ENCODE data around the gene SH3D19.
"Not testable (repeated sequence)": the region's sequence is repeated elsewhere in the genome, so short reads cannot be mapped to it uniquely, and the experiment has no call there.

SH3D19 gene

DNA sequence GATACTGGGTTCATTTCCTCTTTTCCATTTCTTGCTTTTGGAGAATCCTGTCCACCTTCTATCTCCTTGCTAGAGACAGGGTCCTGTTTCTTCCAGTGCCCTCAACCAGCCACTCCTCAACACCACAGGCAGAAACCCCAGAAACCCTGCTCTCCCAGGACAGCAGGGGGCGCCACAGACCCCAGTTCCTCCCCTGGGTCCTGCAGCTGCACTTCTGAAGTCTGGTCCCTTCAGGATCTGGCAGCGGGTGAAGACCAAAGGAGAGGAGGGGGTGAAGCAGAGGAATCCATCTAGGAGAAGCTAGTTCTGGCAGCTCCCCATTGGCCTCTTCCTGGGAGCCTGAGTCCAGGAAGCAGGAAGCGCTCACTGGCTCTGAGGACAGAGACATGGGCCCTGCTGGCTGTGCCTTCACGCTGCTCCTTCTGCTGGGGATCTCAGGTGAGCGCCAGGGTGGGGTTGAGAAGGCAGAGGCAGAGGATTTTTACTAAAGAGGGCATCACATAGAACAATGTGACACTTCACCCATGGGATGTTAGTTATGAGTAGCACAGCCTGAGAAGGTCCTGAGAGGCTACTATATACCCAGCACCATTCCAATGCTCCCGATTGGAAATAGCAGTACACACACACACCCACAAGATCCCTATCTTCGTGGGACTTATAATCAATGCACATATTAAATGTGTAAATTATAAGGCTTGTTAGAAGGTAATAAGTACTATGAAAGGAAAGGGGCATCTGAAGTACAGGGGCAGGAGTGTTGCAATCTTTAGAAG is 48.4 kb downstream of the SH3D19 start, which contains the start of gene PRSS48:
TSS of gene PRSS48 (plus strand) at position 375 of the 776 bp plus-strand sequence. CDS start at position 387, 12 bp downstream.
- DNase-seq (ENCODE audit: low read depth in 2 of 2), result peak; percentile 48 to 62

DNA sequence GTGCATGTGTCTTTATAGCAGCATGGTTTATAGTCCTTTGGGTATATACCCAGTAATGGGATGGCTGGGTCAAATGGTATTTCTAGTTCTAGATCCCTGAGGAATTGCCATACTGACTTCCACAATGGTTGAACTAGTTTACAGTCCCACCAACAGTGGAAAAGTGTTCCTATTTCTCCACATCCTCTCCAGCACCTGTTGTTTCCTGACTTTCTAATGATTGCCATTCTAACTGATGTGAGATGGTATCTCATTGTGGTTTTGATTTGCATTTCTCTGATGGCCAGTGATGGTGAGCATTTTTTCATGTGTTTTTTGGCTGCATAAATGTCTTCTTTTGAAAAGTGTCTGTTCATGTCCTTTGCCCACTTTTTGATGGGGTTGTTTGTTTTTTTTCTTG is 56.5 kb downstream of the SH3D19 start:
- not testable (repeated sequence) for DNase-seq (ENCODE audit: low read depth in 2 of 2)

DNA sequence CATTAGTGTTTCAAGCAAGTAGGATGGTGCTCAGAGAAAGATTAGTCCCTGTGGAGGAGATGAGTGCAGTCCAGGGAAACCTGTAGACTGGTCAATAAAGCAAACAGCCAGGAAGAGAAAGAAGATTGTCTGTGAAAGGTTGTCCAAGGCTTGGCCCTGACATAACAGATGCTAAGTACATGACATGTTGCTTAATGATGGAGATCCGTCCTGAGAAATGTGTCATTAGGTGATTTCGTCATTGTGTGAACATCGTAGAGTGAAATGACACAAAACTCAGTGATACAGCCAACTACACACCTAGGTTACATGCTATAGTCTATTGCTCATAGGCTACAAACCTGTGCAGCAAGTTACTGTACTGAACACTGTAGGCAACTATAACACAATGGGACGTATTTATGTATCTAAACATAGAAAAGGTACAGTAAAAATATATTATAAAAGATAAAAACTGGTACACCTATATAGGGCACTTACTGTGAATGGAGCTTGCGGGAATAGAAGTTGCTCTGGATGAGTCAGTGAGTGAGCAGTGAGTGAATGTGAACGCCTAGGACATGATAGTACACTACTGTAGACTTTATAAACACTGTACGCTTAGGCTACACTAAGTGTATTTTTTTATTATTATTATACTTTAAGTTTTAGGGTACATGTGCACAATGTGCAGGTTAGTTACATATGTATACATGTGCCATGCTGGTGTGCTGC is 57.4 kb downstream of the SH3D19 start:
- no peak for DNase-seq (ENCODE audit: low read depth in 2 of 2)

- no peak for DNase-seq (ENCODE audit: low read depth in 2 of 2)
Measured at GRCh38 chr4:151267104-151267503, 58.3 kb downstream of the SH3D19 start.

DNA sequence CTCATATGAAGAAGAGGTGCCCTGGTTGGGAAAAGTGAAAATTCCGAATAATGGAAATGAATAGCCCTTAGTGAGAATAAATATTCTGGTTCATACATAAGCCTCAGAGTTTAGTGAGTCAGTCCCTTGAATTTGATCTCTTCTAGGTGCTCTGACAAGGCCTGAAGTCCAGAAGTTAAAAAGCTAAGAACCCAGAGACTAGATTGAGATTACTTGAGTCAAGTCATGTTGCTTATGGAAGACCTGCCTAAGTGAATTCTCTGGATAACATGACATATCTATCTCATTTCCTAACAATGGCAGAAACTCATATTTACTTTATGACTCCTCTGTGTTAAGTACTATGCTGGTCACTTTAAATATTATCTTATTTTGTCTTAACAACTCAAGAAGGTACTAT is 58.9 kb downstream of the SH3D19 start:
- DNase-seq (ENCODE audit: low read depth in 2 of 2), result no peak

GRCh38 chr4:151263455-151263854 is 62.0 kb downstream of the SH3D19 start:
- no peak for DNase-seq (ENCODE audit: low read depth in 2 of 2)

GRCh38 chr4:151260526-151260925 is 64.9 kb downstream of the SH3D19 start:
- no peak for DNase-seq (ENCODE audit: low read depth in 2 of 2)

DNA sequence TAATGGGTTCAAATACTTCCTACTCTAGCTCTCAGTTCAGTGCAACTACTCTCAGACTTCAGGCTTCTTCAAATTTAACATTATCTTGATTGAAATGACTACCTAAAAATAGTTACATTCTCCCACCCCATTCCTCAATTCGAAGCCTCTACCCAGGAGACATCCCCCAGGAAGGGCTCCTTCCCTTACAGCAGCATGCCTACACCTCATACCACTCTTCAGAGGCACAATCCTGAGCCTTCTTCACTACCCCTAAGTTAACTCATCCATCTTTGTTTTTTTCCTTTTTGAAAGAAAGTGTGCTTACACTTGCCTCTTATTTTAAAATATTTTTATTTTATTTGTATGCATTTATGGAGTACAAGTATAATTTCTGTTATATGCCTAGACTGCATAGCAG is 65.7 kb downstream of the SH3D19 start:
- DNase-seq (ENCODE audit: low read depth in 2 of 2), result no peak

GRCh38 chr4:151257704-151258103 is 67.7 kb downstream of the SH3D19 start:
- no peak for DNase-seq (ENCODE audit: low read depth in 2 of 2)

GRCh38 chr4:151256134-151256533 is 69.3 kb downstream of the SH3D19 start:
- no peak for DNase-seq (ENCODE audit: low read depth in 2 of 2)

GRCh38 chr4:151255680-151256079 is 69.7 kb downstream of the SH3D19 start:
- not testable (repeated sequence) for DNase-seq (ENCODE audit: low read depth in 2 of 2)

GRCh38 chr4:151255226-151255625 is 70.2 kb downstream of the SH3D19 start:
- not testable (repeated sequence) for DNase-seq (ENCODE audit: low read depth in 2 of 2)

- DNase-seq (ENCODE audit: low read depth in 2 of 2), result no peak
Measured at GRCh38 chr4:151251603-151252304, 73.7 kb downstream of the SH3D19 start.

DNA sequence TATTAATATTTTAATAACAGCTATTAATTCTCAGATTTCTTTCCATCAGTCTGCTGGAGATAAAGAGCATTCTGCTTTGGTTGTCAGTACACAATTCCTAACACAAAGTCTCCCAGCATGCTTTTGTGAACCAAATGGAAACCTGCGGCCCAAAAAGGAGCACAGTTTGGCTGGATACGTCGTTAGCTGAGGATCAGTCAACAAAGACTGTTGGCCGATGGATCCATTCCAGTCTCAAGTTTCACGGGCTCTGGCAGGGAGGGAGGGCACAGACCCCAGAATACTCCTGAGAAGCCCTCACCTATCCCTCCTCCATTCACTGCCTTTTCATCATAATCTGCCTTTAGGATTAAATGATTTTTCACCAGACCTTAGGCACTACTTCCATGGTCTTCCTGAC is 74.7 kb downstream of the SH3D19 start:
- DNase-seq (ENCODE audit: low read depth in 2 of 2), result no peak

GRCh38 chr4:151248519-151248918 is 76.9 kb downstream of the SH3D19 start:
- no peak for DNase-seq (ENCODE audit: low read depth in 2 of 2)

DNA sequence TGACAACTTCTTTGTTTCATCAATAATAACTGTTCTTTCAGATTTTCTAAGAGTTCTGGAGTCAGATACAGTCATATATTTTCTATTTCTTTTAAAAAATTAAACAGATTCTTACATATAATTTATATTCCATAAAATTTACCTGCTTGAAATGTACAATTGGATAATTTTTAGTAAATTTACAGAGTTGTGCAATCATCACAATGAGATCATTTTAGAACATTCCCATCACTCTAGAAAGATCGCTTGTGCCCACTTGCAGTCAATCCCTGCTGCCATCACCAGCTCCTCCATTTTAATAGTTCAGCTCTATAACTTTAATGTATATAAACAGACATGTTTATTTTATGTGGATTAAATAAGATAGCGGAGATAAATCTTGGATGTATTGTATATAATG is 78.0 kb downstream of the SH3D19 start:
- DNase-seq (ENCODE audit: low read depth in 2 of 2), result no peak

DNA sequence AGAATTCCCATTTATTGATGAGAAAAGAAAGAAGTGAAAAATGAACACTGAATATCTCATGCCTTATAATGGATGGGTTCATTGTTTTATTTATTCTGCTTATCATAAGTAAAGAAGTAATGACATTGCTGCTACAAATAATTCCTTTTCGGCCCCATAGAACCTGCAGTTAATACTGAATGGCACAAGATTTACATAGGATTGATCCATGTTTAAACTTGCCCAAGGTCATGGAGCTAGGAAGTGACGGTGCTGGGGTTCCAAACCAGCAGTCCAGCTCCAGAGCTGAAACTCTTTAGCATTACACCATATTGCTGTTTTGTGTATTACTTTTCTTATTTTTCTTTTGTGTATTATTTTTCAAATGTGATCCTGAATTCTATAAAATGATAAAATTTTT is 78.7 kb downstream of the SH3D19 start:
- no peak for DNase-seq (ENCODE audit: low read depth in 2 of 2)

- DNase-seq (ENCODE audit: low read depth in 2 of 2), result no peak
Measured at GRCh38 chr4:151242305-151242704, 83.1 kb downstream of the SH3D19 start.

- no peak for DNase-seq (ENCODE audit: low read depth in 2 of 2)
Measured at GRCh38 chr4:151239608-151240007, 85.8 kb downstream of the SH3D19 start.

GRCh38 chr4:151238477-151238876 is 86.9 kb downstream of the SH3D19 start:
- no peak for DNase-seq (ENCODE audit: low read depth in 2 of 2)

DNA sequence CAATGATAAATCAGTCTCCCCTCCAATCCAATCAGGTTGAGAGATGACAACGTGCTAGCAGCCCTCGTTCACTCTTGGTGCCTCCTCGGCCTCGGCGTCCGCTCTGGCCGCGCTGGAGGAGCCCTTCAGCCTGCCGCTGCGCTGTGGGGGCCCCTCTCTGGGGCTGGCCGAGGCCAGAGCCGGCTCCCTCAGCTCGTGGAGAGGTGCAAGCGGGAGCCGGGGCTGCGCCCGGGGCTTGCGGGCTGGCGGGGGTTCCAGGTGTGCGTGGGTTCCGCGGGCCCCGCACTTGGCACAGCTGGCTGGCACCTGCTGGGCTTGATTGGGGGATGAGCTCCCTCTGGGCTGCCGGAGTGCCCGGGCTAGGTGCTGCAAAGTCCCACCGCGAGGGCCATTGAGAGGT is 89.4 kb downstream of the SH3D19 start:
- DNase-seq (ENCODE audit: low read depth in 2 of 2), result no peak

DNA sequence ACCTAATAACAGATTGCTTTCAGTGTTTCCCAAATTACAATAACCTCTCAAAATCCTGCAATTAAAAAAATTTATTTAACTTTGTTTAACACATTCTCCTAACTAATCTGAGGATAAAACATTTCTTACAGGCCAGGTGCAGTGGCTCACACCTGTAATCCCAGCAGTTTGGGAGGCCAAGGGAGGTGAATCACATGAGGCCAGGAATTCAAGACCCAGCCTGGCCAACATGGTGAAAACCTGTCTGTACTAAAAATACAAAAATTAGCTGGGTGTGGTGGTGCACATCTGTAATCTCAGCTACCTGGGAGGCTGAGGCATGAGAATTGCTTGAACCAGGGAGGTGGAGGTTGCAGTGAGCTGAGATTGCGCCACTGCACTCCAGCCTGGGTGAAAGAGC is 90.0 kb downstream of the SH3D19 start:
- not testable (repeated sequence) for DNase-seq (ENCODE audit: low read depth in 2 of 2)

DNA sequence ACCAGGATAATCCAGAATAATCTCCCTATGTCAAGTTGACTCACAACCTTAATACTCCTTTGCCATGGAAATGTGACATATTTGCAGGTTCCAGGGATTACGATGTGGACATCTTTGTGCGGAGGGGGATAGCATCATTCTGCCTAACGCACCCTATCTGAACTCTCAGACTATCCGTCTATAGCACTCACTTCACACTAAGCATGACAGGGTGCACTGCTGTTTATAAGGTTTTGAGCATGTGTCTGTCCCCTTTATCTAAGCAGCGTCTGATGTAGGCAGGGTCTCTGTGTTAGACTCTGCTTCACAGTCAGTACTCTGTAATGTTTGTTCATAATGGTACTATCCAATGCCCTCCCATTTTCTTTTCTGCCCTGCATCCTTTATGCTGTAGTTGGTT is 91.8 kb downstream of the SH3D19 start:
- DNase-seq (ENCODE audit: low read depth in 2 of 2), result no peak
